Left ventricle myocardium superior (tissue), 1 donor: ENCODE results near the gene C3orf49. TPM values are rescaled to one million over a fixed set of nuclear protein-coding genes. Genes with fewer than 3 reads are reported as not detected.
A peak's percentile ranks its signal among the peaks of the same experiment; 100 is the strongest.

Experiments used
- ATAC-seq: fragments of 200-7000 bp; cut with Tn5 transposase; one replicate; pipeline ENCODE4 v1.9.1; 2020; ENCODE audit warnings: mild to moderate bottlenecking, moderate library complexity
- DNase-seq: peaks from one replicate; pipeline ENCODE4 v3.0.0-alpha.2; 2020
- intact Hi-C: fragments of 100-400 bp; cut with micrococcal nuclease; formaldehyde crosslinking; loops from one replicate; pipeline ENCODE4 v1.11.0; 2022
- long read RNA-seq: library from polyadenylated mRNA; unstranded; transcript quantifications from one replicate; pipeline ENCODE4 v2.0.0, GENCODE V29; 2021
- total RNA-seq: library from RNA; stranded (reverse); fragmentation: NEBNext Ultra II Directional; extraction: Animal tissue kit (Norgen Biotek cat#: 25700); gene quantifications from one replicate; pipeline ENCODE4 v1.2.1, GENCODE V29; 2021
- donor health status: DM: no; HTN: yes; CAD: no; lungs with severe emphysema.

C3orf49 gene, protein sequence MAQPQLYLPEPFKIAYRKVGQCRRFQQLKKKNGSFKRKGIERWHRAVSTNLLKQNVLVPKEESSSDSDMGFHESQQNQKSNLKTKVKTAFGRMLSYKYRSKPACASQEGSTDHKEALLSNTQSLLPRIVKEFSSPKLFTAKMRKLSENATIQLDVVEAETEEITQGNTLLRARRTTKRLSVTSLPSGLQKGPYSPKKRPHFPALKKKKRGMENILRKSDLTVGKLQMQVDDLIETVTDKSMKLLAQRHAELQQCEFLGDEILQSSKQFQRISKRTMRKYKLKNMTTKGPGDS
- total RNA-seq: not detected
- long read RNA-seq: 0 reads

DNA sequence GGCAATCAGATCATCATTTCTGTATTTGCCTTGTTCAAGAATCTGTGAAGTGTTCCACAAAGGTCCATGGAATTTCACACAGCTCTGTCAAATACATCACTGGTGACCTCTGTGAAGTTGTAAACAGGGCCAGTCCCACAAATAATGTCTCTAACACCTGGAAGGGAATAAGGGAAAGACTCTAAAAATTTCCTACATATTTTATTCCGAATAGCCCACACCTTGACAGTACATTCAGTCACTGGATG is at the start of gene C3orf49:
C3orf49 (plus strand) TSS at position 149 of the 248 bp plus-strand sequence. CDS start 173 bp downstream, outside the sequence.
- no peak for ATAC-seq
- no peak for DNase-seq

DNA sequence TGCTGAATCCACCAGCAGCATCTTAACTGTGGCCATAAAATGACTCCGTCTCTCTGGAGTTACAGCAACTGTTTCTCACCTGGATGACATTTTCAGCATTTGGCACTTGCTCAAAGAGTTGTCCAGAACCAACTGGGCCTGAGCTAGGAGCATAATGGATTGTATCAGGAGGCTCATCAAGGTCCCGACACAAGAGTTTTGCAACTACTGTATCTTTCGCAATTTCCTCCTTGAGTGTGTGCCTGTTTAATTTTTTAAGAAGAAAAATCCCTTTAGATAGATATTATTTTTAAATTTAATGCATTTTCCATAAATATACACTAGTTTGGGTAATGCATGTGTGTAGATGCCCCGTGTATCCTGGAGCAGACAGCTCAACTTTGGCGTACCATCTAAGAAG is 44.3 kb upstream of the C3orf49 start:
- DNase-seq: no peak
- no peak for ATAC-seq
- intact Hi-C loops: no loop called here

More for the DNA sequence above, at the start of gene C3orf49:
- intact Hi-C loops: loop anchor here (5.0 kb wide), 1 partner anchor 467 kb away; no protein-coding TSS in a partner anchor

DNA sequence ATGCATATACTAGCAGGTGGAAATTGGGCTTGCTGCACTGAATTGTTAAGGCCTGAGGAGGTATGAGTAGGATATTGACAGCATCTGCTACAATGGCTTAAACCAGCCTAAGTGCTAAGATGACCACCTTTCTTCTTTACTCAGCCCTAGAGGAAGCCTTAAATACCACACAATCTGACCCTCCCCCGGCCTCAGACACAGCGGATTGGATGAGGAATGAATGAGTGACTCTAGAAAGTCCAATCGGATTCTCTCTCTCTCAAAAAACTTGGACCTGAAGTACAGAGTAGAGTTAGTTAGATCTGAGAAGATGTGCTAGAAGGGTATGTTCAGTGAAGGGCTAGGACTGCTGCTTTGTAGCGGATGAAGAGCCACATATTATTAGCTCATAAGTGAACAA is 39.9 kb upstream of the C3orf49 start:
- no peak for ATAC-seq
- intact Hi-C loops: no loop called here
- DNase-seq: no peak

DNA sequence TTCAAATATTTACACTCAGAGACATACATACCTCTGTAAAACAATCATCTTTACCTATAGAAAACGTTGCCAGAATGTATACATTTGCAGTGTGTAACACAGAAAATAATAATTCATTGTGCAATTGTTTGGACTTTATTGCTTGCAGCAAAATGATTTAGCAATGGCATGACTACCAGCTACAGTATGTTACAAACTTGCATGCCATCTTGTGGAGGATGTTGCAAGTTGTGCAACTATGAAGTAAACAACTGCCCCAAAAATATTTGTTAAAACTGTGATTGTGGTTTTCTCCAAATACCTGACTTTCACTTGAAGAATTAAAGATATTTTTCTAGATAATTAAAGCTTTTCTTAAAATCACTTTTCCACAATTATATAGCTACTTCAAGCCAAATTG is 27.1 kb upstream of the C3orf49 start:
- DNase-seq: no peak
- intact Hi-C loops: no loop called here
- no peak for ATAC-seq

DNA sequence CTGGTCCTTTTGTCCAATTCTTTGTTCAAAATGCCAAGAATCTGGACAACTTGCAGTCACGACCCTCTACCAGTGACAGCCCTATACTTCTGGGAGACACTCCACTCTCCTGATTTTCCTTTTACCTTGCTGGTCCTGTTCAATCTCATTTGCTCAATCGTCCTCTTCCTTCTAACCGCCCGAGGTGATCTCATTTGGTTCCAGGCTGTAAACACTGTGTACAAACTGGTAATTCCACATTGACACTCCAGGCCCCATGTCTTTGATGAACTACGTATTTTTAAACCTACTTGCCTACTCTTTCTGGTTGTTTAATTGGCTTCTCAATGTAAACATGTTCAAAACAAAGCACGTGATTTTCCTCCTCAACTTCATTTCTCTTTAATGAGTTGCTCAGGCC is 23.7 kb upstream of the C3orf49 start:
- ATAC-seq: no peak
- intact Hi-C loops: no loop called here
- no peak for DNase-seq

DNA sequence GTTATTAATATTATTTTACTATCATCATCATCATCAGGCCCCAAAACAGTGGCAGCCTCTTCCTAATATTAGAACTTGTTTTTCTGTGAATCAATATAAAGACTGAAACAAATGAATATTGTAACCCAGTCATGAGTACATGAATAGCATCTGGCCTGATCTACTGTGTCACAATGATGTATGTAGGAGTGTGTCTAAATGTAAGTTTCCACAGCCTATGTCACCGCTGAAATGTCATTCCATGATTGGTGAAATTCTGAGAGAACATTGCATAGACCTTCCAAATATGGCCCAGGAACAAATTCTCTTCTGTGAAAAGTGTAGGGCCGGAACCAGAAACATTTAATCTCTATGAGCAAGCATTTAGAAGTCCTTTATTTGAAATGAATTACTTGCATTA is 20.6 kb upstream of the C3orf49 start:
- no peak for ATAC-seq
- intact Hi-C loops: no loop called here
- DNase-seq: no peak

DNA sequence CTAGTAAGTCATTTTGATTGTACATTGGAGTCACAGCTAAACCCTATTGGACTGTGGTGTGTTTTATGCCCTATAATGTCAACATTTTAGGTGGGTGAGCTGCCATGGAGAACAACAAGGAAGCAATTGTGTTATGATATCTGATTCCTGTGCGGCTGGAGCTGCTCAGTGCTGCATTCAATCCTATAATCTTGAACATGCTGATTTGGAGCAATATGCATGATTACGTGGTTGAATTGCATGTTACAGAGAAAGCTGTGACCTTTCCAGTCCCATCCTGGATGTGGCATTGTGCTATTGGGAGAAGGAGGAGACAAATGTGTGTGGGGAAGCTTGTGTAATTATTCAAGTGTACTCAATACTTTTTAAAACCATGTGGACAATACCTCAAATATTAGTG is 20.1 kb upstream of the C3orf49 start:
- ATAC-seq (no peak), DNase-seq (no peak)
- intact Hi-C loops: no loop called here

DNA sequence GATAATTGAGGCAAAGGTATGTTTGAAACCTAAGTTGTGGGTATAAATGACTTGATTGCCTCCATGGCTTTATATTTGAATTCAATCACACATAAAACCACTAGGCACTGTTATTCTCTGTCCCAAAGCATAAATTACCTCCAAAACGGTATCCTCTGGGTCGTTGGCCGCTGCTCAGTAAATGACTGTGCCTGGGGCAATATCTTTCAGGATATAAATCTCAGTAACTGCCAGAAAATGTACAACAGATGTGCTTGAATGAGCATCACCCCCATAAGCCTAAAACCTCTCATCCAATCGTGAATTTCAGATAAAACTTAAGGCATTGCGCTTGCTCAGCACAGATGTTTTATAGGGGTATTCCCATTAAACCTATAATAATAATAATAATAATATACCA is 19.0 kb upstream of the C3orf49 start:
- DNase-seq: no peak
- no peak for ATAC-seq
- intact Hi-C loops: no loop called here

DNA sequence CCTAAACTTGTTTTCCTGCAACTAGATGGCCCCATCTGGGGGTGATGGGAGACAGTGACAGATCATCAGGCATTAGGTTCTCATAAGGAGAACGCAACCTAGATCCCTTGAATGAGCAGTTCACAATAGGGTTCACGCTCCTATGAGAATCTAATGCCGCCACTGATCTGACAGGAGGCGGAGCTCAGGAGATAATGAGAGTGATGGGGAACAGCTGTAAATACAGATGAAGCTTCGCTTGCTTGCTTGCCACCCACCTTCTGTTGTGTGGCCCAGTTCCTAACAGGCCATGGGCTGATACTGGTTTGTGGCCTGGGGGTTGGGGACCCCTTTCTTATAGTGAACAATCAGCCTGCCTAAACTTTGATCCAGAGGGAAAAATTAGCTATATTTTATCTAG is 15.2 kb upstream of the C3orf49 start:
- no peak for ATAC-seq
- intact Hi-C loops: no loop called here
- DNase-seq: no peak

DNA sequence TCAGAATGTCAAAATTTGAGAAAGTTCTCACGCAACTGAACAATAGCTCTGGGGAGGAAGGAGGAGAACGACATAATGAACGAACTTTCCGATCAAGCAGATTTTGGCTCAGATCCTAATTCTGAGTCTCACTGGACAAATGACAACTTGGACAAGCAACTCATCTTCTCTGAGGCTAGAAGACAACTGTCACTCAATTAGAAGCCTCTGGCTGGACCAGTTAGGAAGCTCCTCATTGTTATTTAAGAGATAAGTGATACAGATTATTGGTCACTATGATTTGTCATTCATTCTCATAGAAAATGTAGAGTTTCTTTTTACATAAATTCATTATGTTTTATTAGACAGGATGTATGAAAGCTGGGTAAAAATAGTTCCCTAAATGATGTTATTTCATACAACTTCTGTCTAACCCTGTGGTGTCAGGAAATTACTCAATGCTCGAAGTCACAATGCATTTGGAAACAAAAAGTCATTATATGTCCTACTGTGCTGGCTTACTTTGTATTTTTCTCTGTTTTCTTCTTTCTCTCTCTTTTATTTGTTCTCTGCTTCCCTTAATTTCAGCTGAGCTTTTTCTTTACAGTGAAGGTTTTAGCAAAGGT is 11.0 kb upstream of the C3orf49 start:
- ATAC-seq (no peak), DNase-seq (no peak)
- intact Hi-C loops: no loop called here

DNA sequence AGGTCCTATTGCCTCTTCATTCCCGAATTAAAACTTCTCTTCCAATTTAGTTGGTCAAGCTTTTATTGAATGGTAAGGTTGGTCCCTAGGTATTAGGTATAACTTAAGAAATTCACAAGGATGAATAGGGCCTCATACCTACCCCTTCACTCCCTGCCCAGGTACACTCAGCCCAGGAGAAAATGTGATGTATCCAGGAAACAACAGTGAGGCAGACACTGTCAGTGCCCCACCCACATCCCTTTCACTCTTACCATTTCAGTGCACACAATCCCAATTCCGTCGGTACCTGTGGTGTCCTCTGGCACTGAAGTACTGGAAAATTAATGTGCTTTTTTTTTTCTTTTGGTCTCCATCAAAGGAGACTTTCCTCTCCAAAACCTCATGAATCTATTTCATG is 10.5 kb upstream of the C3orf49 start:
- DNase-seq: no peak
- intact Hi-C loops: no loop called here
- ATAC-seq: no peak

DNA sequence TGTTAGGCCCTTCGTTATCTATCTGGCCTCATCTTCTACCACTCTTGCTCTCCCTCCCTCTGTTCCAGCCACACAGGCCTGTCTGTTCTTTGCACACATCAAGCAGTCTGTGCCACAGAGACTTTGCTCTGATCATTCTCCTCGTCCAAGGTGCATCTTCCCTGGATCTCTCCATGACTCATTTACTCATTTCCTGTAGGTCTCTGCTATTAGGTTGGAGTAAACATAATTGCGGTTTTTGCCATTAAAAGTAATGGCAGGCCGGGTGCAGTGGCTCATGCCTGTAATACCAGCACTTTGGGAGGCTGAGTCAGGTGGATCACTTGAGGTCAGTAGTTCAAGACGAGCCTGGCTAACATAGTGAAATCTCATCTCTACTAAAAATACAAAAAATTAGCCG is 9.5 kb upstream of the C3orf49 start:
- DNase-seq (no peak), ATAC-seq (no peak)
- intact Hi-C loops: no loop called here

DNA sequence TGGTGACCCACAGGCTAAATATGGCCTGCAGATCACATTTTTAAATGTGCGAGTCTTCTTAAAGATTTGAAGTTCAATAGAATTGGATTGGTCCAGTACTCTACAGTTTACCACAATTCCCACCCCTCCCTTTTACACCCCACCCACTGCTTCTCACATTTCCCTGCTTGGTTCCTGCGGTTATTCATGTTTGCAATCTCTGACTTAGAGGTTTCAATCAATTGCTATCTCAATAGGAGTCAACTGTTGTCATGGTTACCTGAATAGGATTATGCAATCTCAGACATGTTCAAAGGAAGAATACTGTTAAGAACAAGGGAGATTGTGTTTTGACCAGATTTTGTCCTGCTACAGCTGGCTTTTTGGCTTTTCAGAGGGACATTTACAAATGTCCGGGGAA is 4.9 kb upstream of the C3orf49 start:
- no peak for DNase-seq
- no peak for ATAC-seq
- intact Hi-C loops: no loop called here

DNA sequence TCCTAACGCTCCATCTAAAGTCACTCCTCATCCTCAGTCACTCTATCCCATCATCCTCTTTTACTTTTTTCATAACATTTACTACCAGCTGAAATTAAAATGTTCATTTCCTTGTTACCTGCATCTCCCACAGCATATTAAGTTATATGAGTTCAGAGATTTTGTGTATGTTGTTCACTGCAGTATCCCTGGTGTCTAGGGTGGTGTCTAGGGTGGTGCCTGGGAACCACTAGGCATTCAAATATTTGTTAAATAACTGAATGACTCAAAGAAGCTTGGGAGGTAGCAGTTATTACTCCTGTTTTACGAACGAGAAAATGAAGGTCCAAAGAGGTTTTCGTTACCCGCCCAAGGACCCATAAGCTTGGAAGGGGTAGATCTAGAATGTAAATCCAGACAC is 1.9 kb upstream of the C3orf49 start:
- DNase-seq: no peak
- intact Hi-C loops: loop anchor here (5.0 kb wide), 1 partner anchor 465 kb away; no protein-coding TSS in a partner anchor
- no peak for ATAC-seq

DNA sequence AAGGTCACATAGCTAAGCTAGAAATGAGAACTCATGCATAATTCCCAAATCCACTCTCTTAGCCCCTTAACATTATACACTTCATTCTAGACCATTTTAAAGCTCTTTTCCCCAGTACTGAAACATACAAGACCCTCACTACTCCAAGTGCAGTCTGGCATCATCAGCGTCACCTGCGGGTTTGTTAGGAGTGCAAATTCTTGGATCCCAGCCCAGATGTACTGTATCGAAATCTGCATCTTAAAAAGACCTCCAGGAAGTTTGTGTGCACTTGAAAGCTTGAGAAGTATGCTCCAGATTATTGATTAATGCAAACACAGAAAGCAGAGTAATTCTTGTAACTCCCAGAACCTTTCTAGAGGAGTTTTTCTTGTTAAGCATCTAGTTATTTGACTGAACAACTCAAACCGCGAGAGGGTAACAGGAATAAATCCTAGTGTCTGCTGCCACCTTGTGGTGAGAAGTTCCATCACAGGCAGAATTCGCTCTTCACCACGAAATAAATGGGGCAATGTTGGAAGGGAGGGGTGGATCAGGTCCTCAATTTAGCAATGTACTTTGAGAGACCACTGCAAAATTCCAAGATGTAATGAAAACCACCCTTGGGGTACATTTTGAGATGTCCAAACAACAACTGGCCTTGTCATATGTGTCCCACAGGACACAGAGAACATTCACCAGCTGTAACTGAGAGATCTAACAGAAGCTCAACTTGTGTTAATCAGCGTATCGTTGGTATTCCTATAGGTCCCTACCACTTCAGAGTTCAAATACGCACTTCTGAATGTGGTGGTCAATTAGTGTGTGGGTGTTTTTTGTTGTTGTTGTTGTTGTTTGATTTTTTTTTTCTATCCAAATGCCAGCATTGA is 583 bp upstream of the C3orf49 start:
- intact Hi-C loops: loop anchor here (5.0 kb wide), 1 partner anchor 466 kb away; no protein-coding TSS in a partner anchor
- peak; percentile 40 for DNase-seq
- peak; percentile 61 for ATAC-seq

DNA sequence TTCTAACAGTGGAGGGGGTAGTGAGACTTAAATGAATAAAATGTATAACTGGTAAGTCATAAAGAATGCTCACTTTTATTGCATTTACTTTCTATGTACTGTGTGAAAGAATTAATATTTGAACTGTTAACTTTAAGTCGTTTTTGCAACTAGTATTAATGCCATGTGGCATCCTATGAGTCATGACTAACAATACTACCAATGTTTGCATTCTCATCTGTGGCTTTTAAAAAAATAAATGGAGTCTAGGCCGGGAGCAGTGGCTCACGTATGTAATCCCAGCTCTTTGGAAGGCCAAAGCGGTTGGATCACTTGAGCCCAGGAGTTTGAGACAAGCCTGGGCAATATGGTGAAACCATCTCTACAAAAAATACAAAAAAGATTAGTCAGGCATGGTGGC is 5.2 kb downstream of the C3orf49 start:
- ATAC-seq (no peak), DNase-seq (no peak)
- intact Hi-C loops: no loop called here

DNA sequence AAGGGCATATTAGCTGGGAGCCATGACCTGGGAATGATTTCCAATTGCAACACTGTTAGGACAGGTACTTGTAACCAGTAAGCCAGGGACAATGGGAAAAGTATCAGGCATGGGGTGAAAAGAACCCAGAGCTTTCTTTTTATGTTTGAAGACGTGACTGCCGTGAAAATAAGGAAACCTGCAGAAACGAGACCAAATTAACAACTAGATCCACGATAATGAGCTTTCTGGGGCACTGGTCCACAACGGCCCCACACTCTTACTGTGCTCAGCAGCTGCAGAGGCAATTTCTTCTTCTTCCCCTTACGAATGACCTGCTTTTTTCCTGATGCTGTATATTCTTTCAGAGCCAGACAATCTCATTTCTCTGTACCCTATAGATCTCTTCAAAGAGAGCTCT is 11.4 kb downstream of the C3orf49 start:
- ATAC-seq: no peak
- intact Hi-C loops: no loop called here
- no peak for DNase-seq

DNA sequence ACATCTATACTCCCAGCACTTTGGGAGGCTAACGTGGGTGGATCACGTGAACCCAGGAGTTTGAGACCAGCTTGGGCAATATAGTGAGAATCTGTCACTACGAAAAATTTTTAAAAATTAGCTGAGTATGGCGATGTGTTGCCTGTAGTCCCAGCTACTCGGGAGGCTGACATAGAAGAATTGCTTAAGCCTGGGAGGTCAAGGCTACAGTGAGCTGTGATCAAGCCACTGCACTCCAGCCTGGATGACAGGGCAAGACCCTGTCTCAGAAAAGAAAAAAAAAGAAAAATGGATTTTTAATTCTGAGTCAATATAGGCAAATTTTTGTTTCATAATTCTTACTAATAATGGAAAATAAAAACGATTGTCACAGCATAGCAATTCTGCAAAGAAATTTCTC is 13.3 kb downstream of the C3orf49 start:
- no peak for DNase-seq
- ATAC-seq: no peak
- intact Hi-C loops: no loop called here

DNA sequence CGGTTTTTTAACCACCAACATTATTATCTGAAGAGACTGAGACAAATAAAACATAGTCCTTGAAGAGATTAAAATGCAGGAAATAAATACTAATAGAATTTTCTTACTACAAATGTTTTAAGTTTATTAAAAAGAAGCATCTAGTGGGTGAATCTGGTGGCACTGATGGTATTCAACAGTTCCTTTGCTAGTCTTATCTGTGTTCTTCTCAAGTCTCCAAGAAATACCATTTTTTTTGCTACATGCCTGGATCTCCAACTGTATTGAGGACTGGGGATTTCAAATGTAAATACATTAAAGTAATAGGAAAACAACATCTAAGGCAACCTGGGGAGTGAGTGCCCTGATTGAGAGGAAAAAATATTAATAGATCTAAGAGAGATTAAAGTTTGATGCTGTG is 22.6 kb downstream of the C3orf49 start:
- no peak for ATAC-seq
- intact Hi-C loops: no loop called here
- no peak for DNase-seq

DNA sequence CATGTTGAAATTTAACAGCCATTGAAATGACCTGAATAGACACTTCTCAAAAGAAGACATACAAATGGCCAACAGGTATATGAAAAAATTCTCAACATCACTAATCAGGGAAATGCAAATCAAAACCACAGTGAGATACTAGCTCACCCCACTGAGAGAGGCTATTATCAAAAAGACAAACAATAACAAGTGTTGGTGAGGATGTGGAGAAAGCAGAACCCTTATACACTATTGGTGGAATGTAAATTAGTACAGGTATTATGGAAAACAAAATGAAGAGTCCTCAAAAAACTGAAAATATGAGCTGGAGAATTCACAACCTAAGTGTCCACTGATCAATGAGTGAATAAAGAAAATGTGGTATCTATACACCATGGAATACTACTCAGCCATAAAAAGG is 23.0 kb downstream of the C3orf49 start:
- DNase-seq (no peak), ATAC-seq (no peak)
- intact Hi-C loops: no loop called here

DNA sequence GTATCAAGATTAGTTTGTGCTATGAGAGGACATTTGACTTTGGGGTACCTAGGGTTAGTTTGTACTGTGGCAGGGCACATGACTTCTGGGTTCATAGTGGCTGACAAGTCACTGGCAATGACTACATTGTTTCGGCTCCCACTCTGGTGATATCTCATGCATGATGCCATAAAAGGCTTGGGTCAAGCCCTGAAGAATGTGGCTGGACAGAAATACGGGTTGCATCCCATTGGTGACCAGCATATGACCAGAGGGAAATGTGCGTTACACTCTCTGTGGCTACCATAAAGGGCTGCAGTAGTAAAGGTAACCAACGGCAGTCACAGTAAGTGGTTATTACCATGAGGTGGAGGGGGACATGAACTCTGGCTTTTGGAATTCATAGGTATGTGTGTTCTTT is 26.1 kb downstream of the C3orf49 start:
- no peak for ATAC-seq
- no peak for DNase-seq
- intact Hi-C loops: no loop called here
